Caco-2 (cell line): Measurements from ENCODE around the gene IL1RAPL1. TPM values are rescaled to one million over a fixed set of nuclear protein-coding genes. Genes with fewer than 3 reads are reported as not detected.

Experiments
- BruUV-seq: library from RNA; stranded (reverse); fragments of 400-500 nt; replicated peaks from 2 replicates; lab custom pipeline; 2021; lab: Mats Ljungman, UMichigan
- CTCF ChIA-PET: fragments of 300-600 bp; sonication (Branson Sonifier 250); formaldehyde crosslinking; loops from one replicate; lab custom pipeline; 2022; ENCODE audit warnings: antibody characterized with exemption; lab: Charles Lee
- POLR2A ChIA-PET: fragments of 300-600 bp; sonication (Branson Sonifier 250); formaldehyde crosslinking; loops from one replicate; lab custom pipeline; 2022; ENCODE audit warnings: antibody characterized with exemption; lab: Charles Lee
- DNase-seq, 2 experiments: peaks; one replicate each; pipeline versions ENCODE4 v3.0.0 to v3.0.0-alpha.2; 2020 to 2022
- H3K27me3 ChIP-seq: replicated peaks from 2 replicates; pipeline ENCODE4 v1.6.0; 2011; ENCODE audit warnings: low read length; ENCODE audit not compliant: control insufficient read depth, insufficient read depth
- H3K36me3 ChIP-seq: 2 replicates; pipeline ENCODE4 v1.5.1; 2011; ENCODE audit warnings: low read length; ENCODE audit not compliant: control insufficient read depth, insufficient read depth
- H3K4me1 ChIP-seq: fragments of 250-450 bp; sonication (Bioruptor Pico); 2 replicates; pipeline ENCODE4 v1.5.1; 2020; ENCODE audit warnings: mild to moderate bottlenecking
- H3K4me3 ChIP-seq: 2 replicates; pipeline ENCODE4 v1.5.1; 2011; ENCODE audit warnings: low read depth, mild to moderate bottlenecking, control low read depth, low read length
- H3K9me3 ChIP-seq: fragments of 250-450 bp; sonication (Bioruptor Pico); 2 replicates; pipeline ENCODE4 v1.5.1; 2020; ENCODE audit warnings: mild to moderate bottlenecking, moderate library complexity
- H3K27ac Mint-ChIP-seq: one replicate; pipeline ENCODE4 v1.8.0; 2022; ENCODE audit warnings: mixed read lengths; ENCODE audit not compliant: unreplicated experiment
- H3K27me3 Mint-ChIP-seq: one replicate; pipeline ENCODE4 v1.8.0; 2022; ENCODE audit warnings: mixed read lengths; ENCODE audit not compliant: insufficient read depth, unreplicated experiment
- H3K36me3 Mint-ChIP-seq: one replicate; pipeline ENCODE4 v1.8.0; 2022; ENCODE audit warnings: mild to moderate bottlenecking, mixed read lengths; ENCODE audit not compliant: insufficient read depth, unreplicated experiment
- H3K4me1 Mint-ChIP-seq: one replicate; pipeline ENCODE4 v1.8.0; 2022; ENCODE audit warnings: low read depth, mixed read lengths; ENCODE audit not compliant: unreplicated experiment
- H3K4me3 Mint-ChIP-seq: one replicate; pipeline ENCODE4 v1.8.0; 2022; ENCODE audit warnings: mild to moderate bottlenecking, moderate library complexity, mixed read lengths; ENCODE audit not compliant: unreplicated experiment
- H3K9me3 Mint-ChIP-seq: one replicate; pipeline ENCODE4 v1.8.0; 2022; ENCODE audit warnings: mixed read lengths; ENCODE audit not compliant: unreplicated experiment
- intact Hi-C: fragments of 100-400 bp; cut with micrococcal nuclease; formaldehyde crosslinking; loops from one replicate; pipeline ENCODE4 v1.10.0; 2022; ENCODE audit not compliant: unreplicated experiment
- total RNA-seq: library from RNA; stranded (reverse); gene quantifications from 2 replicates; pipeline ENCODE4 v1.2.3, GENCODE V29; 2022
- TF ChIP-seq, protein P1 (sequence below), 2 experiments: fragments of 200-600 bp in 1 of 2; IDR thresholded peaks; 1 replicate in 1 of 2; 2 replicates in 1 of 2; pipeline versions ENCODE4 v1.5.1 to v1.8.0; 2011 to 2022; ENCODE audit warnings: antibody characterized with exemption in 1 of 2, control low read depth in 1 of 2, inconsistent platforms in 1 of 2, low read depth in 1 of 2, low read length in 1 of 2, mild to moderate bottlenecking in 1 of 2, moderate library complexity in 1 of 2; ENCODE audit not compliant: insufficient read depth in 1 of 2, severe bottlenecking in 1 of 2, unreplicated experiment in 1 of 2

Gene IL1RAPL1
- total RNA-seq, 1 experiment from 2014 or later, result not detected

DNA sequence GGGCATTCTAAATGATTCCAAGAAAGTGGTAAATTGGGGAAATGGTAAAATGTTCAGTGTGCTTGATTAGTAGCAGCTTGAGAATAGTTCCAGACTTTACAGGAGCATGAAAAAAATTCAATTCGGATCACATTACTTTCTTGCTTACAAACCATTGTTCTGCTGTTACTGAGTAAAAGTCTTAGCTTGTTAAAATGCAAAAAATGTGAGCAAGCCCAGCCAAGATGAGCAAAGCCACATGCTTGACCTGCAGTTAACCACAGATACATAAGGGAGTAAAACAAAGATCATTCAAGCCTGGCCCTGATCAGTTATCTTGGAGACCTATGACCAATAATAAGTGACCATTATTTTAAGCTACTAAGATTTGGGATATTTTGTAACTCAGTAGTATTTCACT is 1065.2 kb downstream of the IL1RAPL1 start:
- Histone ChIP-seq H3K4me3 (no peak overlapping the region), H3K4me1 (no peaks in the 10 kb centered on the region), H3K9me3 (no peaks in the 10 kb centered on the region), H3K27me3 (no peaks in the 10 kb centered on the region), H3K36me3 (no peaks in the 10 kb centered on the region)
- ChIA-PET CTCF (no interaction called here), POLR2A (no interaction called here)
- Mint-ChIP-seq H3K36me3 (no peaks in the 10 kb centered on the region), H3K27ac (no peak overlapping the region), H3K4me3 (no peak overlapping the region), H3K4me1 (no peaks in the 10 kb centered on the region), H3K9me3 (no peaks in the 10 kb centered on the region), H3K27me3 (no peaks in the 10 kb centered on the region)
- BruUV-seq, result no TSS peak
- TF ChIP-seq, protein P1, sequence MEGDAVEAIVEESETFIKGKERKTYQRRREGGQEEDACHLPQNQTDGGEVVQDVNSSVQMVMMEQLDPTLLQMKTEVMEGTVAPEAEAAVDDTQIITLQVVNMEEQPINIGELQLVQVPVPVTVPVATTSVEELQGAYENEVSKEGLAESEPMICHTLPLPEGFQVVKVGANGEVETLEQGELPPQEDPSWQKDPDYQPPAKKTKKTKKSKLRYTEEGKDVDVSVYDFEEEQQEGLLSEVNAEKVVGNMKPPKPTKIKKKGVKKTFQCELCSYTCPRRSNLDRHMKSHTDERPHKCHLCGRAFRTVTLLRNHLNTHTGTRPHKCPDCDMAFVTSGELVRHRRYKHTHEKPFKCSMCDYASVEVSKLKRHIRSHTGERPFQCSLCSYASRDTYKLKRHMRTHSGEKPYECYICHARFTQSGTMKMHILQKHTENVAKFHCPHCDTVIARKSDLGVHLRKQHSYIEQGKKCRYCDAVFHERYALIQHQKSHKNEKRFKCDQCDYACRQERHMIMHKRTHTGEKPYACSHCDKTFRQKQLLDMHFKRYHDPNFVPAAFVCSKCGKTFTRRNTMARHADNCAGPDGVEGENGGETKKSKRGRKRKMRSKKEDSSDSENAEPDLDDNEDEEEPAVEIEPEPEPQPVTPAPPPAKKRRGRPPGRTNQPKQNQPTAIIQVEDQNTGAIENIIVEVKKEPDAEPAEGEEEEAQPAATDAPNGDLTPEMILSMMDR (IDR thresholded peaks at IDR 0.05; ENCODE audit: insufficient read depth in 1 of 2, low read depth in 1 of 2, low read length in 1 of 2, severe bottlenecking in 1 of 2, unreplicated experiment in 1 of 2), result no peak
- intact Hi-C loops, result no loop called here
- DNase-seq, result no peak

DNA sequence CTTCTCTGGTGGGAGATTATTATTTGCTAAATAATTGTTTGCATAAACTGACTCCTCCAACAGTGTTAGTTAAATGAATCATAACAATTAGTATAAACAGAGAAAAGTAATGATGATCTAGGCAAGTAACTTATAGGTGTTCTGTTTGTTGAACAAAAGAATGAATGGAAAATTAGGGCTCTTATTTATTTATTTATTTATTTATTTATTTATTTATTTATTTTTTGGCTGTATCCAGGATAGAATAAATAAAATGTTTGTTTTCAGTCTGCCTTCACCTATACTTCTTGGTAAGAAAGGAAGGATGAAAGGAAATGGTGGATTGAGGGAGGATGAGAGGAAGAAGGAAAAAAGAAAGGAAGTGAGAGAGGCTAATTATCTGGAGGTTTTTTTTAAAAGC is 1066.5 kb downstream of the IL1RAPL1 start:
- Mint-ChIP-seq H3K9me3 (no peaks in the 10 kb centered on the region), H3K36me3 (no peaks in the 10 kb centered on the region), H3K27ac (no peak overlapping the region), H3K4me1 (no peaks in the 10 kb centered on the region), H3K4me3 (no peak overlapping the region), H3K27me3 (no peaks in the 10 kb centered on the region)
- Histone ChIP-seq H3K36me3 (no peaks in the 10 kb centered on the region), H3K9me3 (no peaks in the 10 kb centered on the region), H3K4me3 (no peak overlapping the region), H3K4me1 (no peaks in the 10 kb centered on the region), H3K27me3 (no peaks in the 10 kb centered on the region)
- POLR2A ChIA-PET, result no interaction called here
- BruUV-seq, result no TSS peak
- TF ChIP-seq, protein P1 (IDR thresholded peaks at IDR 0.05; ENCODE audit: insufficient read depth in 1 of 2, low read depth in 1 of 2, low read length in 1 of 2, severe bottlenecking in 1 of 2, unreplicated experiment in 1 of 2), result no peak
- CTCF ChIA-PET, result no interaction called here
- intact Hi-C loops, result no loop called here
- no peak for DNase-seq

DNA sequence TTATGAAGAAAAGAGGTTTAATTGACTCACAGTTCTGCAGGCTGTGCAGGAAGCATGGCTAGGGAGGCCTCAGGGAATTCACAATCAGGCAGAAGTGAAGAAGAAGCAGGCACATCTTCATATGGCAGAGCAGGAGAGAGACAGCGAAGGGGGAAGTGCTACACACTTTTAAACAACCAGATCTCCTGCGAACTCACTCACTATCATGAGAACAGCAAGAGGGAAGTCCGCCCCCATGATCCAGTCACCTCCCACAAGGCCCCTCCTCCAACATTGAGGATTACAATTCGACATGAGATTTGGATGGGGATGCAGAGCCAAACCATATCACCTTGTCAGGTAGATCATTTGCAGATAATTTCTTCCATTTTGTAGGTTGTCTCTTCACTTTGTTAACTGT is 1072.7 kb downstream of the IL1RAPL1 start:
- H3K4me3 ChIP-seq, result no peak overlapping the region
- H3K27me3 ChIP-seq, result no peaks in the 10 kb centered on the region
- TF ChIP-seq, protein P1 (IDR thresholded peaks at IDR 0.05; ENCODE audit: insufficient read depth in 1 of 2, low read depth in 1 of 2, low read length in 1 of 2, severe bottlenecking in 1 of 2, unreplicated experiment in 1 of 2), result no peak
- Mint-ChIP-seq H3K36me3 (no peaks in the 10 kb centered on the region), H3K4me1 (peaks cover 13% of the 10 kb centered on the region), H3K9me3 (no peaks in the 10 kb centered on the region), H3K4me3 (no peak overlapping the region), H3K27me3 (no peaks in the 10 kb centered on the region), H3K27ac (no peak overlapping the region)
- BruUV-seq, result no TSS peak
- no peaks in the 10 kb centered on the region for H3K9me3 ChIP-seq
- ChIA-PET CTCF (no interaction called here), POLR2A (no interaction called here)
- H3K4me1 ChIP-seq, result peaks cover 12% of the 10 kb centered on the region; the same call in 1 of the 2 replicates
- no peak for DNase-seq
- intact Hi-C loops, result no loop called here
- H3K36me3 ChIP-seq, result no peaks in the 10 kb centered on the region
